ENCODE results near the gene USP17L20.
"Not testable (repeated sequence)": the region's sequence is repeated elsewhere in the genome, so short reads cannot be mapped to it uniquely, and the experiment has no call there.

USP17L20 gene, protein sequence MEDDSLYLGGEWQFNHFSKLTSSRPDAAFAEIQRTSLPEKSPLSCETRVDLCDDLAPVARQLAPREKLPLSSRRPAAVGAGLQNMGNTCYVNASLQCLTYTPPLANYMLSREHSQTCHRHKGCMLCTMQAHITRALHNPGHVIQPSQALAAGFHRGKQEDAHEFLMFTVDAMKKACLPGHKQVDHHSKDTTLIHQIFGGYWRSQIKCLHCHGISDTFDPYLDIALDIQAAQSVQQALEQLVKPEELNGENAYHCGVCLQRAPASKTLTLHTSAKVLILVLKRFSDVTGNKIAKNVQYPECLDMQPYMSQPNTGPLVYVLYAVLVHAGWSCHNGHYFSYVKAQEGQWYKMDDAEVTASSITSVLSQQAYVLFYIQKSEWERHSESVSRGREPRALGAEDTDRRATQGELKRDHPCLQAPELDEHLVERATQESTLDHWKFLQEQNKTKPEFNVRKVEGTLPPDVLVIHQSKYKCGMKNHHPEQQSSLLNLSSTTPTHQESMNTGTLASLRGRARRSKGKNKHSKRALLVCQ

DNA sequence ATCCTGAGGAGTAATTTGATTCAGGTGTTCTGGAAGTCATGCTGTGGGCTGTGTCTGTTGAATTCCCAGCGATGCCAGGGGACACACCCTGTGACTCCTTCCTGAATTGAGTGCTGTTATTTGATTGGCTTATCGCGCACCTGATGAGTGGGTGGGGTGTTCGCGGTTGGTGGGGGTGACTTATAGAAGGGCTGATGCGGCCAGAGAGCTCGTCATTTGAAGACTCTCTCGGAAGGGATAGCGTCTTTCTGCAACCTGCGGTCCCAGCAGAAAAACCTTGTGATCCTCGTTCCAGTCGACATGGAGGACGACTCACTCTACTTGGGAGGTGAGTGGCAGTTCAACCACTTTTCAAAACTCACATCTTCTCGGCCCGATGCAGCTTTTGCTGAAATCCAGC is at the start of gene USP17L20:
TSS of gene USP17L20 (plus strand) at position 301 of the 400 bp plus-strand sequence. CDS start at position 301, 0 bp downstream.
- in situ Hi-C loops (cut with MboI; ENCODE audit: low pct_unique_long_range_greater_than_20kb, low sequenced_read_pairs) = not testable (repeated sequence)

DNA sequence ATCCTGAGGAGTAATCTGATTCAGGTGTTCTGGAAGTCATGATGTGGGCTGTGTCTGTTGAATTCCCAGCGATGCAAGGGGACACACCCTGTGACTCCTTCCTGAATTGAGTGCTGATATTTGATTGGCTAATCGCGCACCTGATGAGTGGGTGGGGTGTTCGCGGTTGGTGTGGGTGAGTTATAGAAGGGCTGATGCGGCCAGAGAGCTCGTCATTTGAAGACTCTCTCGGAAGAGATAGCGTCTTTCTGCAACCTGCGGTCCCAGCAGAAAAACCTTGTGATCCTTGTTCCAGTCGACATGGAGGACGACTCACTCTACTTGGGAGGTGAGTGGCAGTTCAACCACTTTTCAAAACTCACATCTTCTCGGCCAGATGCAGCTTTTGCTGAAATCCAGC is 47.6 kb upstream of the USP17L20 start, which contains the start of gene USP17L10:
TSS of gene USP17L10 (plus strand) at position 301 of the 400 bp plus-strand sequence. CDS start at position 301, 0 bp downstream.
- DNase-seq; in situ Hi-C loops (cut with MboI; ENCODE audit: low pct_unique_long_range_greater_than_20kb, low sequenced_read_pairs): not testable (repeated sequence)

More for the DNA sequence above, at the start of gene USP17L20:
- not testable (repeated sequence) for DNase-seq

DNA sequence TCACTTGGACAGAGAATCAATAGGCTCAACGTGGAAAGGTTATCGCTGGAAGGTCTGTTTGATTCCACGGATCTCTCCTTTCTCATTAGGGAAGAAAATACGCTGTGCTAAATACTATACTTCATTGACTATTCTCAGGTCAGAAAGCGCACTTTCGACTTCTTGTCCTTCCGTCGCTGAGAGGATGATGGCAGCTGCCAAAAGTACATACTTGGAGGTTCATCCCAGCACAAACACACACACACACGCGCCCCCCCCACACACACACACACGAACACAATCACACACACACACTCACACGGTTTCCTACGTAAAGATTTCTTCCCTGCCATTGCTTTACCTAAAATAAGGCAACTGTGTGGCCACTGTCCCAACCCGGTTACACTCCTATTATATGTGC is 43.2 kb upstream of the USP17L20 start:
- in situ Hi-C loops (cut with MboI; ENCODE audit: low pct_unique_long_range_greater_than_20kb, low sequenced_read_pairs) = not testable (repeated sequence)

DNA sequence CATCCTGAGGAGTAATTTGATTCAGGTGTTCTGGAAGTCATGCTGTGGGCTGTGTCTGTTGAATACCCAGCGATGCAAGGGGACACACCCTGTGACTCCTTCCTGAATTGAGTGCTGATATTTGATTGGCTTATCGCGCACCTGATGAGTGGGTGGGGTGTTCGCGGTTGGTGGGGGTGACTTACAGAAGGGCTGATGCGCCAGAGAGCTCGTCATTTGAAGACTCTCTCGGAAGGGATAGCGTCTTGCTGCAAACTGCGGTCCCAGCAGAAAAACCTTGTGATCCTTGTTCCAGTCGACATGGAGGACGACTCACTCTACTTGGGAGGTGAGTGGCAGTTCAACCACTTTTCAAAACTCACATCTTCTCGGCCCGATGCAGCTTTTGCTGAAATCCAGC is 42.8 kb upstream of the USP17L20 start, which contains the start of gene USP17L11:
TSS of gene USP17L11 (plus strand) at position 301 of the 400 bp plus-strand sequence. CDS start at position 301, 0 bp downstream.
- DNase-seq; in situ Hi-C loops (cut with MboI; ENCODE audit: low pct_unique_long_range_greater_than_20kb, low sequenced_read_pairs): not testable (repeated sequence)

More for the DNA sequence above, 43.2 kb upstream of the USP17L20 start:
- not testable (repeated sequence) for DNase-seq

DNA sequence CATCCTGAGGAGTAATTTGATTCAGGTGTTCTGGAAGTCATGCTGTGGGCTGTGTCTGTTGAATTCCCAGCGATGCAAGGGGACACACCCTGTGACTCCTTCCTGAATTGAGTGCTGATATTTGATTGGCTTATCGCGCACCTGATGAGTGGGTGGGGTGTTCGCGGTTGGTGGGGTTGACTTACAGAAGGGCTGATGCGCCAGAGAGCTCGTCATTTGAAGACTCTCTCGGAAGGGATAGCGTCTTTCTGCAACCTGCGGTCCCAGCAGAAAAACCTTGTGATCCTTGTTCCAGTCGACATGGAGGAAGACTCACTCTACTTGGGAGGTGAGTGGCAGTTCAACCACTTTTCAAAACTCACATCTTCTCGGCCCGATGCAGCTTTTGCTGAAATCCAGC is 38.1 kb upstream of the USP17L20 start, which contains the start of gene USP17L12:
TSS of gene USP17L12 (plus strand) at position 301 of the 400 bp plus-strand sequence. CDS start at position 301, 0 bp downstream.
- DNase-seq; in situ Hi-C loops (cut with MboI; ENCODE audit: low pct_unique_long_range_greater_than_20kb, low sequenced_read_pairs): not testable (repeated sequence)

DNA sequence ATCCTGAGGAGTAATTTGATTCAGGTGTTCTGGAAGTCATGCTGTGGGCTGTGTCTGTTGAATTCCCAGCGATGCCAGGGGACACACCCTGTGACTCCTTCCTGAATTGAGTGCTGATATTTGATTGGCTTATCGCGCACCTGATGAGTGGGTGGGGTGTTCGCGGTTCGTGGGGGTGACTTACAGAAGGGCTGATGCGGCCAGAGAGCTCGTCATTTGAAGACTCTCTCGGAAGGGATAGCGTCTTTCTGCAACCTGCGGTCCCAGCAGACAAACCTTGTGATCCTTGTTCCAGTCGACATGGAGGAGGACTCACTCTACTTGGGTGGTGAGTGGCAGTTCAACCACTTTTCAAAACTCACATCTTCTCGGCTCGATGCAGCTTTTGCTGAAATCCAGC is 33.3 kb upstream of the USP17L20 start, which contains the start of gene USP17L13:
TSS of gene USP17L13 (plus strand) at position 301 of the 400 bp plus-strand sequence. CDS start at position 301, 0 bp downstream.
- in situ Hi-C loops (cut with MboI; ENCODE audit: low pct_unique_long_range_greater_than_20kb, low sequenced_read_pairs); DNase-seq: not testable (repeated sequence)

DNA sequence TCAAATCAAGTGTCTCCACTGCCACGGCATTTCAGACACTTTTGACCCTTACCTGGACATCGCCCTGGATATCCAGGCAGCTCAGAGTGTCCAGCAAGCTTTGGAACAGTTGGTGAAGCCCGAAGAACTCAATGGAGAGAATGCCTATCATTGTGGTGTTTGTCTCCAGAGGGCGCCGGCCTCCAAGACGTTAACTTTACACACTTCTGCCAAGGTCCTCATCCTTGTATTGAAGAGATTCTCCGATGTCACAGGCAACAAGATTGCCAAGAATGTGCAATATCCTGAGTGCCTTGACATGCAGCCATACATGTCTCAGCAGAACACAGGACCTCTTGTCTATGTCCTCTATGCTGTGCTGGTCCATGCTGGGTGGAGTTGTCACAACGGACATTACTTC is 27.7 kb upstream of the USP17L20 start:
- DNase-seq; in situ Hi-C loops (cut with MboI; ENCODE audit: low pct_unique_long_range_greater_than_20kb, low sequenced_read_pairs): not testable (repeated sequence)

DNA sequence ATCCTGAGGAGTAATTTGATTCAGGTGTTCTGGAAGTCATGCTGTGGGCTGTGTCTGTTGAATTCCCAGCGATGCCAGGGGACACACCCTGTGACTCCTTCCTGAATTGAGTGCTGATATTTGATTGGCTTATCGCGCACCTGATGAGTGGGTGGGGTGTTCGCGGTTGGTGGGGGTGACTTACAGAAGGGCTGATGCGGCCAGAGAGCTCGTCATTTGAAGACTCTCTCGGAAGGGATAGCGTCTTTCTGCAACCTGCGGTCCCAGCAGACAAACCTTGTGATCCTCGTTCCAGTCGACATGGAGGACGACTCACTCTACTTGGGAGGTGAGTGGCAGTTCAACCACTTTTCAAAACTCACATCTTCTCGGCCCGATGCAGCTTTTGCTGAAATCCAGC is 23.8 kb upstream of the USP17L20 start, which contains the start of gene USP17L15:
TSS of gene USP17L15 (plus strand) at position 301 of the 400 bp plus-strand sequence. CDS start at position 301, 0 bp downstream.
- in situ Hi-C loops (cut with MboI; ENCODE audit: low pct_unique_long_range_greater_than_20kb, low sequenced_read_pairs); DNase-seq: not testable (repeated sequence)

DNA sequence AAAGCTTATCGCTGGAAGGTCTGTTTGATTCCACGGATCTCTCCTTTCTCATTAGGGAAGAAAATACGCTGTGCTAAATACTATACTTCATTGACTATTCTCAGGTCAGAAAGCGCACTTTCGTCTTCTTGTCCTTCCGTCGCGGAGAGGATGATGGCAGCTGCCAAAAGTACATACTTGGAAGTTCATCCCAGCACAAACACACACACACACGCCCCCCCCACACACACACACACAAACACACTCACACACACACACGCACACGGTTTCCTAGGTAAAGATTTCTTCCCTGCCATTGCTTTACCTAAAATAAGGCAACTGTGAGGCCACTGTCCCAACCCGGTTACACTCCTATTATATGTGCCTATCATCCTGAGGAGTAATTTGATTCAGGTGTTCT is 19.5 kb upstream of the USP17L20 start:
- DNase-seq; in situ Hi-C loops (cut with MboI; ENCODE audit: low pct_unique_long_range_greater_than_20kb, low sequenced_read_pairs): not testable (repeated sequence)

DNA sequence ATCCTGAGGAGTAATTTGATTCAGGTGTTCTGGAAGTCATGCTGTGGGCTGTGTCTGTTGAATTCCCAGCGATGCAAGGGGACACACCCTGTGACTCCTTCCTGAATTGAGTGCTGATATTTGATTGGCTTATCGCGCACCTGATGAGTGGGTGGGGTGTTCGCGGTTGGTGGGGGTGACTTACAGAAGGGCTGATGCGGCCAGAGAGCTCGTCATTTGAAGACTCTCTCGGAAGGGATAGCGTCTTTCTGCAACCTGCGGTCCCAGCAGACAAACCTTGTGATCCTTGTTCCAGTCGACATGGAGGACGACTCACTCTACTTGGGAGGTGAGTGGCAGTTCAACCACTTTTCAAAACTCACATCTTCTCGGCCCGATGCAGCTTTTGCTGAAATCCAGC is 14.3 kb upstream of the USP17L20 start, which contains the start of gene USP17L17:
TSS of gene USP17L17 (plus strand) at position 301 of the 400 bp plus-strand sequence. CDS start at position 301, 0 bp downstream.
- DNase-seq; in situ Hi-C loops (cut with MboI; ENCODE audit: low pct_unique_long_range_greater_than_20kb, low sequenced_read_pairs): not testable (repeated sequence)

DNA sequence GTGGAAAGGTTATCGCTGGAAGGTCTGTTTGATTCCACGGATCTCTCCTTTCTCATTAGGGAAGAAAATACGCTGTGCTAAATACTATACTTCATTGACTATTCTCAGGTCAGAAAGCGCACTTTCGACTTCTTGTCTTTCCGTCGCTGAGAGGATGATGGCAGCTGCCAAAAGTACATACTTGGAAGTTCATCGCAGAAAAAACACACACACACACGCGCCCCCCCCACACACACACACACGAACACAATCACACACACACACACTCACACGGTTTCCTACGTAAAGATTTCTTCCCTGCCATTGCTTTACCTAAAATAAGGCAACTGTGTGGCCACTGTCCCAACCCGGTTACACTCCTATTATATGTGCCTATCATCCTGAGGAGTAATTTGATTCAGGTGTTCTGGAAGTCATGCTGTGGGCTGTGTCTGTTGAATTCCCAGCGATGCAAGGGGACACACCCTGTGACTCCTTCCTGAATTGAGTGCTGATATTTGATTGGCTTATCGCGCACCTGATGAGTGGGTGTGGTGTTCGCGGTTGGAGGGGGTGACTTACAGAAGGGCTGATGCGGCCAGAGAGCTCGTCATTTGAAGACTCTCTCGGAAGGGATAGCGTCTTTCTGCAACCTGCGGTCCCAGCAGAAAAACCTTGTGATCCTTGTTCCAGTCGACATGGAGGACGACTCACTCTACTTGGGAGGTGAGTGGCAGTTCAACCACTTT is 9.8 kb upstream of the USP17L20 start, which contains the start of gene USP17L18:
TSS of gene USP17L18 (plus strand) at position 678 of the 728 bp plus-strand sequence. CDS start at position 678, 0 bp downstream.
- in situ Hi-C loops (cut with MboI; ENCODE audit: low pct_unique_long_range_greater_than_20kb, low sequenced_read_pairs); DNase-seq: not testable (repeated sequence)

DNA sequence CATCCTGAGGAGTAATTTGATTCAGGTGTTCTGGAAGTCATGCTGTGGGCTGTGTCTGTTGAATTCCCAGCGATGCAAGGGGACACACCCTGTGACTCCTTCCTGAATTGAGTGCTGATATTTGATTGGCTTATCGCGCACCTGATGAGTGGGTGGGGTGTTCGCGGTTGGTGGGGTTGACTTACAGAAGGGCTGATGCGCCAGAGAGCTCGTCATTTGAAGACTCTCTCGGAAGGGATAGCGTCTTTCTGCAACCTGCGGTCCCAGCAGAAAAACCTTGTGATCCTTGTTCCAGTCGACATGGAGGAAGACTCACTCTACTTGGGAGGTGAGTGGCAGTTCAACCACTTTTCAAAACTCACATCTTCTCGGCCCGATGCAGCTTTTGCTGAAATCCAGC is 4.8 kb upstream of the USP17L20 start, which contains the start of gene USP17L19:
TSS of gene USP17L19 (plus strand) at position 301 of the 400 bp plus-strand sequence. CDS start at position 301, 0 bp downstream.
- in situ Hi-C loops (cut with MboI; ENCODE audit: low pct_unique_long_range_greater_than_20kb, low sequenced_read_pairs); DNase-seq: not testable (repeated sequence)

DNA sequence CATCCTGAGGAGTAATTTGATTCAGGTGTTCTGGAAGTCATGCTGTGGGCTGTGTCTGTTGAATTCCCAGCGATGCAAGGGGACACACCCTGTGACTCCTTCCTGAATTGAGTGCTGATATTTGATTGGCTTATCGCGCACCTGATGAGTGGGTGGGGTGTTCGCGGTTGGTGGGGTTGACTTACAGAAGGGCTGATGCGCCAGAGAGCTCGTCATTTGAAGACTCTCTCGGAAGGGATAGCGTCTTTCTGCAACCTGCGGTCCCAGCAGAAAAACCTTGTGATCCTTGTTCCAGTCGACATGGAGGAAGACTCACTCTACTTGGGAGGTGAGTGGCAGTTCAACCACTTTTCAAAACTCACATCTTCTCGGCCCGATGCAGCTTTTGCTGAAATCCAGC is 4.6 kb downstream of the USP17L20 start, which contains the start of gene USP17L21:
TSS of gene USP17L21 (plus strand) at position 301 of the 400 bp plus-strand sequence. CDS start at position 301, 0 bp downstream.
- in situ Hi-C loops (cut with MboI; ENCODE audit: low pct_unique_long_range_greater_than_20kb, low sequenced_read_pairs); DNase-seq: not testable (repeated sequence)

DNA sequence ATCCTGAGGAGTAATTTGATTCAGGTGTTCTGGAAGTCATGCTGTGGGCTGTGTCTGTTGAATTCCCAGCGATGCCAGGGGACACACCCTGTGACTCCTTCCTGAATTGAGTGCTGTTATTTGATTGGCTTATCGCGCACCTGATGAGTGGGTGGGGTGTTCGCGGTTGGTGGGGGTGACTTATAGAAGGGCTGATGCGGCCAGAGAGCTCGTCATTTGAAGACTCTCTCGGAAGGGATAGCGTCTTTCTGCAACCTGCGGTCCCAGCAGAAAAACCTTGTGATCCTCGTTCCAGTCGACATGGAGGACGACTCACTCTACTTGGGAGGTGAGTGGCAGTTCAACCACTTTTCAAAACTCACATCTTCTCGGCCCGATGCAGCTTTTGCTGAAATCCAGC is 9.4 kb downstream of the USP17L20 start, which contains the start of gene USP17L22:
TSS of gene USP17L22 (plus strand) at position 301 of the 400 bp plus-strand sequence. CDS start at position 301, 0 bp downstream.
- DNase-seq; in situ Hi-C loops (cut with MboI; ENCODE audit: low pct_unique_long_range_greater_than_20kb, low sequenced_read_pairs): not testable (repeated sequence)

DNA sequence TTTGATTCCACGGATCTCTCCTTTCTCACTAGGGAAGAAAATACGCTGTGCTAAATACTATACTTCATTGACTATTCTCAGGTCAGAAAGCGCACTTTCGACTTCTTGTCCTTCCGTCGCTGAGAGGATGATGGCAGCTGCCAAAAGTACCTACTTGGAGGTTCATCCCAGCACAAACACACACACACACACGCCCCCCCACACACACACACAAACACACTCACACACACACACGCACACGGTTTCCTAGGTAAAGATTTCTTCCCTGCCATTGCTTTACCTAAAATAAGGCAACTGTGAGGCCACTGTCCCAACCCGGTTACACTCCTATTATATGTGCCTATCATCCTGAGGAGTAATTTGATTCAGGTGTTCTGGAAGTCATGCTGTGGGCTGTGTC is 13.8 kb downstream of the USP17L20 start:
- in situ Hi-C loops (cut with MboI; ENCODE audit: low pct_unique_long_range_greater_than_20kb, low sequenced_read_pairs); DNase-seq: not testable (repeated sequence)
